T-helper 1 cell (primary cell): Measurements from ENCODE around the gene ADAMTS13.

Source experiments
- DNase-seq, 5 donors: peaks; one replicate each; pipeline ENCODE4 v3.0.0-alpha.2; 2012 to 2020

The ADAMTS13 gene

GRCh38 chr9:133492061-133493021 lies 70.2 kb downstream of the ADAMTS13 start:
- no peak for DNase-seq

DNA sequence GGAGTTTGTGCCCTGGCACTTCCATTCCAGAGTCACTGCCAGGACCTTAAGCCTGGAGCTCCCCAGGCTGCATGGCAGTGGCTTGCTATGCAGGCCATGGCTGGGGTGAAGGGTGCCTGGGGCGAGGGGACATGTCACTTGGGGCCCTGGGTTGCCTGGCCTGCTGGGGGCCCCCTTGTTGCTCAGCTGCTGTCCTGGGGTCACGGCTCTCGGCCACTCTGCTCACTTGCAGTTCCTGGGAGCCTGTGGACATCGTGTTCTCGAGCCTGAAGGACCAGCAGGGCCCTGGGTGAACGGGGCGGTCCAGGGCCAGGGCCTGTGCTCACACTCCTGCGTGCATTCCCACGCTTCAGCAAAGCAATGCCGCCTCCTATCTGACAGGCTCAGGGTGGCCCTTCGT lies 71.3 kb downstream of the ADAMTS13 start:
- no peak for DNase-seq

DNA sequence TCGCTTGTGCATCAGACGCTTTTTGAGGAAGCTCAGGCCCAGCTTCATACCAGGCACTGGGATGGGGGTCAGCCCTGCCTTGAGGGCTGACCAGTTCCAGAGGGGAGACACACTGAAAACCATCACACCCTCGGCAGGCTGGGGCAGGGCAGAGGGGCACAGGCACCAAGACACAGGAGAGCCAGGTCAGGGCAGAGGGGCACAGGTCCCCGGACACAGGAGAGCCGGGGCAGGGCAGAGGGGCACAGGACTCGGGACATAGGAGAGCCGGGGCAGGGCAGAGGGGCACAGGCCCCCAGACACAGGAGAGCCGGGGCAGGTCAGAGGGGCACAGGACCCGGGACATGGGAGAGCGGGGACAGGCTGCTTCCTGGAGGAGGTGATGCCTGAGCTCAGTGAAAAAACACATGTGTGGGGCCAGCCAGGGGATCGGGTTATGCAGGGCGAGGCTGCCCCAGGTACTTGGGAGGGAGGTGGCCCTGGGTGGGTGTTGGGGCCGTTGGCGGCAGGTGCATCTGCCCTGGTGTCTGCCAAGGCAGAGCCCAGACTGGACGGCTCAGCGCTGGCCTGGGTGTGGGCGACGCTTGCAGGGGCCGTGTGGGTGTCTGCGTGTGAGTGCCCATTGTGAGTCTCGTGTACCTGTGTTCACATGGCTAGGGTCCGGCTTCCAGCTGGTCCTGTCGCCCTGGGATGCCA lies 71.8 kb downstream of the ADAMTS13 start:
- DNase-seq: no peak

DNA sequence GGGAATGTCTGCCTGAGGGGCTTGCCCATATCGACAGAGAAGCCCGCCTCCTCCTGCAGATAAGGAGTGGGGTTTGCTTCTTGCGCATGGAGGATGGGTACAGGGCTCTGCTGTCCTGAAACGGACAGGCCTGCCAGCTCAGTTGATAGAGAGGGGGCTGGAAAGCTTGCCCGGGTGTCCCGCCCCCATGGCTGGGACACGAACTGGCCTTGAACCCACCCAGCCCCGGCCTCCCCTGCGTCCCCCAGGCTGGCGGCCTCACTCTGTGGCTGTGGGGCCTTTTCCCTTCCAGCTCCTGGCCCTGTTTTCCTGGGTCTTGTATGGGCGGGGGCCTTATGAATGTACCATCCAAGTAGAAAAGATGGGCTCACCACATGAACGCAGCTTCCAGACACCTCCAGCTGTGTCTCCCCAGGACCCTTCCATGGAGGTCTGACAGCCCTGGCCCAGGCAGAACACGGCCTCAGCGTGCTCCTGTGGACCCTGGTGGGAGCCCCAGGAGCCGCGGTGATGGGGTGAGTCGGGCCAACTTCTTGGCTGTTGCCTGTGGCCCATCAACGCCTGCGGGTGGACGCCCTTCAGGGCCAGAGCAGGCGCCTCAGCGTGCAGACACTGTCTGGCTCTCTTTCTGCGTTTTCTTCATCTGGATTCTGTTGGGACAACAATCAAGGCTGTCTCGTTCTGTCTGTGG lies 72.6 kb downstream of the ADAMTS13 start:
- DNase-seq: no peak

DNA sequence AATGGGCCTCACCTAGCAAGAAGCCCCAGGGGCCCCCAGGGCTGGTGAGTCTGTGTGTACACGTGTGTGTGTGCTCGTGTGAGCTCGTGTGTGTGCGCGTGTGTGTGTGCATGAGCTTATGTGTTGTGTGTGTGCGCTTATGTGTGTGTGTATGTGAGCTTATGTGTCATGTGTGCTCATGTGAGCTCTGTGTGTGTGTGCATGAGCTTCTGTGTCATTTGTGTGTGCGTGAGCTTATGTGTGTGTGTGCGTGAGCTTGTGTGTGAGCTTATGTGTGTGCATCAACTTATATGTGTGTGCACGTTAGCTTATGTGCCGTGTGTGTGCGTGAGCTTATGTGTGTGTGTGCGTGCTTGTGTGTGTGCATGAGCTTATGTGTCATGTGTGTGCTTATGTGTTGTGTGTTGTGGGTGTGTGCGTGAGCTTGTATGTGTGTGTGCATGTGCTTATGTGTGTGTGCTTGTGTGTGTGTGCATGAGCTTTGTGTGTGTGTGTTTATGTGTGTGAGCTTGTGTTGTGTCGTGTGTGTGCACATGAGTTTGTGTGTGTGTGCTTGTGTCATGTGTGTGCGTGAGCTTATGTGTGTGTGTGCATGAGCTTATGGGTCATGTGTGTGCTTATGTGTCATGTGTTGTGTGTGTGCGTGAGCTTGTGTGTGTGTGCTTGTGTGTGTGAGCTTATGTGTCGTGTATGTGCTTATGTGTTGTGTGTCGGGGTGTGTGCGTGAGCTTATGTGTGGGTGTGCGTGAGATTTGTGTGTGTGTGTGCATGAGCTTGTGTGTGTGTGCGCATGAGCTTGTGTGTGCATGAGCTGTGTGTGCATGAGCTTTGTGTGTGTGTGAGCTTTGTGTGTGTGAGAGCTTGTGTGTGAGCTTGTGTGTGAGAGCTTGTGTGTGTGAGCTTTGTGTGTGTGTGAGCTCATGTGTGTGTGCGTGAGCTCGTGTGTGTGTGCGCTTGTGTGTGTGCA lies 73.4 kb downstream of the ADAMTS13 start:
- DNase-seq: no peak

DNA sequence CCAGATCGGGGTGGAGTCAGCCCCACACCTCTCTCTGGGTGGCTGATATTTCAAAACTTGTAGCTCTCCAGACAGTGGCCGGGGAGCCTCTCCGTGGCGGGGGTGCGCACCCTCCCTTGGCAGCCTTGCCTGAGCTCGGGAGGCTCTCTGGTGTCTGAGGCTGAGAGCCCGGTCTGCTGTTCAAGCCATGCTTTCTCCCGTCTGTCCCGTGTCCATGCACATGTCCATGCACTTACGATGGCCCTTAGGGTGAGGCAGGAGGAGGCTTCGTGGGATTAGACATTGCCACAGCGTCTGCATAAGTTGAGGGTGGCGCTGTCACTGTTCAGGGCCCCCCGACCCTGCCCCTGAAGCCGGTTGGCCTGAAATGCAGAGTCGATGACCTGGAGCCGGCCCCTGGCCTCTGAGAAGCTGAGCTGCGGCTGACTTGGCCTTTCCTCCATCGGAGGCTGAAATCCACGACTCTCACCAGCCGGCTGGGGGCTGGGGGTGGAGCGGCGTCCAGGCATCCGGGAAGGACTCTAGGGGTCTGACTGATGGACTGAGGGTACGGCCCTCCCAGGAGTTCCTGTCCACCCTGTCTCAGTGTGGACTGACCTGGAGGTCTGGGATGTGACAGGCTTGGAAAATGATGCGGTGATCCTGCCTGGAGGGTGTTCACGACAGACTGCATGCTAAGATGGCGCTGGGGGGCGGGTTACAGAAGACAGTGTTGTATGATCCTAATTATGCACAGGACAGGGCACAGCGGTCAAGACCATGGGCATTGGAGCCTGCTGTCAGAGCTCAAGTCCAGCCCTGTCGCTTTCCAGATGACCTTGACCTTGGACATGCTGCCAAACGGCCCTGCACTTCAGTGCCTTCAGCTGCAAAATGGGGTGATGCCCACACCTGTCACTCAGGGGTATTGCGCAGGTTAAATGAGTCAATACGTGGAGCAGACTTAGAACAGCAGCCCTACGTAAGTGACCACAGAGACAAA lies 75.0 kb downstream of the ADAMTS13 start:
- DNase-seq: no peak

DNA sequence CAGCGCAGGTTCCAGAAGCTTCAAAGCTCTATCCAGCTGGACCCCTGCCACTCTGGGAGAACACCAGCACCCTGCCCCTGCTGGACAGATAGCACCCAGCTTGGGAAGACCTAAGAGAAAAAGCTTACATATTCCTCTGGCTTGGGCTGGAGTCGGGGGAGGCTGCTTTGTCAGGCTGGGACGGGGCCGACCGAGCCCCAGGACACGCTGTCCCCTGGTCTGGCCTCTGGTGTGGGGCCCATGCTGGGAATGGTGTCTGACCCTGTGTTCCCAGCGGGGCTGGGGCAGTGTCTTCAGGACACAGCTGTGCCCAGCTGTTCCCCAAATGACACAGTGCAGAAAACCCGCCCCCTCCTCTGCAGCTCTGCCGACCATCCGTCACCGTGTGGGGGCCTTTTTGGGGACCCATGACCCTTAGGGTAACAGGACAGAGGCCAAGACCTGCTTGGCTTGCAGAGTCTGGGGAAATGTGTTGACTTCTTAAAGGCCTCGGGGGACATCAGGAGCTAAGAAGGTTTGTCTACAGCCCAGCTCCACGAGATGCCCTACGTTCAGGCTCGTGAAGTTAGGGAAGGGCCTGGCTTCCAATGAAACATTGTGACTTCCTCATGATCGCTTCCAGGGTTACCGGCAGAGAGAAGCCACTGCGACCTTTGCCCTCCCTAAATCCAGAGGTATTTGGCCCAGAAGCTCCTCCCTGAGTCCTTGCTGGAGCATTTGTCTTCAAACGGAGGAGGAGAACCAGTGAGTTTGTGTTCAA lies 77.1 kb downstream of the ADAMTS13 start:
- DNase-seq: no peak

DNA sequence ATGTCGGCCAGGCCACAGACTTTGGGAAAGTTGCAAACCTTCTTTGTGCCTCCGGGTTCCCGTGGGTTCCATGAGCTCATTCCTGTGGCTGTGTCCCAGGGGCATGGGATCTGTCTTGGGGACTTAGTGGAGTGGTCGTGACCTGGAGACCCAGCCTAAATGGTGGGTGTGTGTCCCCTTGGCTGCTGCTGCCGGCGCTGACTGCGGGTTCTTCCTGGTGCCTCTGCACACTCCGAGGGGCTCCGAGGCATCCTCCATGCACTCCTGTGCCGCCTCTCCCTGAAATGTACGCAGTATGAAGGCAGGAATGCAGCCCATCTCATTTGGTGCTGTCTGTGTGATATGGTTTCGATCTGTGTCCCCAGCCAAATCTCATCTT lies 77.7 kb downstream of the ADAMTS13 start:
- DNase-seq: no peak

DNA sequence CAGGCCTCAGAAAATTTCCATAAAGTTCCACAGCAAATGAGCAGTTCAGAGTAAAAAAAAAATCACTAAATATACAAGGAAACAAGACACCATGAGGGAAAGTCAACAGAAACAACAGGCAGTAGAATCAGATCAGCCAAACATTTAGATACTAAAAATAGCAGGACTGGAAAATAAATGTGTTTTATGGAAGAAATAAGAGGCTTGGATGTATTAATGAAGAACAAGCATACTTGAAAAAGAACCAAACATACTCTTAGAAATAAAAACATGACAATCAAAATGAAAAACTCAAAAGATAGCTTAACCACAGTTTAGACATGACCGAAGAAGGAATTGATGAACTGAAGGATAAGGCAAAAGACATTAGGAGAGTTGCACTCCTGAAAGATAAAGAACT lies 79.9 kb downstream of the ADAMTS13 start:
- no peak for DNase-seq

- no peak for DNase-seq
Measured at GRCh38 chr9:133505186-133505830, 83.1 kb downstream of the ADAMTS13 start.

- DNase-seq: no peak
Measured at GRCh38 chr9:133505901-133506652, 83.9 kb downstream of the ADAMTS13 start.

GRCh38 chr9:133506653-133507038 lies 84.5 kb downstream of the ADAMTS13 start:
- no peak for DNase-seq

DNA sequence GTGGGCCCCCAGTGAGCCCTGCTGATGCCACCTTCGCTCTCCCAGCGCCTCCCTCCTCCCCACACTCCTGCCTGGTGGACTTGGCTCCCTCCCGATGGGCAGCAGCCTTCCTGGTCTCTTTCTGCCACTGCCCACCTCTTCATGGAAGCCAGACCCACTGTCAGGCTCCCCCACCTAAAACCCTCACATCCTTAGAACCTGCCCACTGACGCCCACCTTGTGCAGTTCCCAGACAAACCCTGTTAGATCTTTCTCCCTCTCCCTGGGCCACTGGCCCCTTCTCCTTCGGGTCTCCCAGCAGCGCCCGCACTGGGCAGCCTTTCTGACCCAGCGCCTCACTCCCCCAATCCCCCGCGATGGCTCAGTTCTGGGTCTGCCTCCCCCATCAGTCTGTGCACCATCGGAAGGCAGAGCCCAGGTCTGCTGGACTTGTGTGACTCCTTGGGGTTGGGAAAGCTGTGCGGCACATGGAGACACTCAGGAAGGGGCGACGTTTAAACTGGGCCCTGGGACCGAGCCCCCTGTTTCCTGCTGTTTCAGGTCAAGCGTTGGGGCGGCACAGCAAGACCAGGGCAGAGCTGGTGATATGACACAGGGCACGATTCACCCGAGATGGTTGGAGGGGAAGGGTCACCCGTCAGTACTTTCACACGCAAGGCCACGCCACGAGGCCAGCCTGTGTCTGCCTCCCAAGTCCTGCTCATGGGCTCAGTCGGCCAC lies 85.2 kb downstream of the ADAMTS13 start:
- no peak for DNase-seq

GRCh38 chr9:133508046-133508445 lies 85.9 kb downstream of the ADAMTS13 start:
- DNase-seq: no peak
